8988T (cell line): Measurements from ENCODE around the gene VAPA.
A peak's percentile ranks its signal among the peaks of the same experiment; 100 is the strongest.

ENCODE experiments used
- DNase-seq: peaks from one replicate; pipeline ENCODE4 v3.0.0; 2011

The VAPA gene

DNA sequence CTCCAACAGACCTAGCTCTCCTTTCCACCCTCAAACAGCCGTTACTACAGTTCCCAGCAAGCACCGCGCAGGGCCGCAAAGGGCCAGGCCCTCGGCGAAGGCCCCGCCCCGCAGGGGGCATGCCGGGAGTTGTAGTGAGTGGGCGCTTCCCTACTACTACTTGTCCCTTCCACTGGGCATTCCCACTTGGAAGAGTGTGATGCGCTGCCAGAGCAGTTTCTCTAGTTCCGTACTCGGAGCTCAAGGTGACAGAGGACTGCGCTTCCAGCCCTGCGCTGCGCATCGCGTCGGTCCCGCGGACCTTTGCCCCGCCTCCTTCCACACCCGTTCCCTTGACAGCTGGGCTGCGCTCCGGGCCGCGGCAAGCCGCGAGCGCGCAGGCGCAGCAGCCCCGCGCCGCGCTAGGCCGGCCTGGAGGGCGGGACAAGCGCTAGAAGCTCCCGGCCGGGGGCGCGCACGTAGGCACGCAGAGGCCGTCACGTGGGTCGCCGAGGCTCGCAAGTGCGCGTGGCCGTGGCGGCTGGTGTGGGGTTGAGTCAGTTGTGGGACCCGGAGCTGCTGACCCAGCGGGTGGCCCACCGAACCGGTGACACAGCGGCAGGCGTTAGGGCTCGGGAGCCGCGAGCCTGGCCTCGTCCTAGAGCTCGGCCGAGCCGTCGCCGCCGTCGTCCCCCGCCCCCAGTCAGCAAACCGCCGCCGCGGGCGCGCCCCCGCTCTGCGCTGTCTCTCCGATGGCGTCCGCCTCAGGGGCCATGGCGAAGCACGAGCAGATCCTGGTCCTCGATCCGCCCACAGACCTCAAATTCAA is at the start of gene VAPA:
Gene VAPA (plus strand): TSS at position 491 of the 808 bp plus-strand sequence. CDS start 241 bp downstream, at position 732.
- peak; percentile 95 for DNase-seq

GRCh38 chr18:9865764-9866490 is 47.9 kb upstream of the VAPA start:
- no peak for DNase-seq

GRCh38 chr18:9866627-9867026 is 47.2 kb upstream of the VAPA start:
- DNase-seq: no peak

- DNase-seq: no peak
These were observed 46.7 kb upstream of the VAPA start for GRCh38 chr18:9867071-9867594.

DNA sequence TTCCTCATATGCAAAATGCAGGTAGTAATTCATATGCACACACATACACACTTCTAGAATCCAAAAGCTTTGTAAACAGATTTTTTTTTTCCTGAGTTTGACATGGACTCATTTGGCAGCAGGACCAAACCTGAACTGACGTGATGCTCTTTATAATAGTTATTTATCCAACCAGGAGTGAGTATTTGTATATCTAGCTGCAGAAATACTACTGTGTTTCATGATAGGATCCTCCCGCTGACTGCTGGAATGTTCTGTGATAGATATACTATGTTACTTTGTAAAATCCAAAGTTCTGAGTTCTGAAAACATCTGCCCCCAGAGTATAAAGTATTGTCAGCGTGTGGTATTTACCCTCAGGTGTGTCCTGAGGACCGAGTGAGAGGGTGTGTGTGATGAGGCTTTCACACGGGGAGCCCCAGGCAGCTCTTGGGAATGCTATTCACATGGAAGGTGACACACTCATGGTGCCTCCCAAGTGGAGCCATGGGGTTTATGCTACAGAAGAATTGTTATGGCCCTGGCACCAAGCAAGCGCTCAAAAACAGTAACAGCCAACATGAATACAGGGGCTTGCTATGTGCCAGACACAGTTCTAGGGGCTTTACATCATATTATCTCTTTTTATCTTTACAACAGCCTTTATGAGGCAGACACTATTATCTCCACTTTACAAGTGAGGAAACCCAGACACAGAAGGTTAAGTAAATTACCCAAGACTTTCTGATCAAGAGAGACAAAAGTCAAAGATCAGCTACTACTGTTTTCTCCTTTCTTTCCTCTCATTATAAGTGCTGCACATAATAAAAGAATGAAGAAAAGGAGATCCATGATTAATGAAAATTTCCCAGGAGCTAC is 44.7 kb upstream of the VAPA start:
- DNase-seq: no peak

GRCh38 chr18:9869715-9870430 is 43.9 kb upstream of the VAPA start:
- no peak for DNase-seq

GRCh38 chr18:9870431-9871008 is 43.3 kb upstream of the VAPA start:
- DNase-seq: no peak

DNA sequence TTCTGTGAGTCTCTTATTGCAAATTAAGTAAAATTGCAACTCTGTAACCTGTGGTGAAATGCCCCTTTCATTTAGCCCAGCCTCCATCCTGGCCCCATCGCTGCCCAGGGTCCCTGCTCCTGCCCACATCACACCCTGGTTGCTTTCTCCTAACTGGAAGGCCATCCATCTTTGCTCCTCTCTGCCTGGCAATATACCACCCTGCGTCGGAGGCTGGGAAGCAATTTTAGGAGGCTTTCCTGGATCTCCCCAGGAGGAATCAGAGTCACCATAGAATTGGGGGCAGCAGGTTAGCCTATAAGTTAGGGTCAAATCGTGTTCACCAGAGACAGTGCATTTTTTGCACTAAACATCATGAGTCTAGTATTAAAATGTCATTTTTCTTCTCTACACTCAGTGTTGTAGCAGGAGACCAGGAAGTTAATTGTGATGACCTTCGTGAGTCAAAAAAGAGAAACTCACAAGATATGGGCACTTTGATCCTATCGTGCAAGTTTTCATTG is 42.5 kb upstream of the VAPA start:
- no peak for DNase-seq

GRCh38 chr18:9872823-9873222 is 41.0 kb upstream of the VAPA start:
- DNase-seq: no peak

- DNase-seq: no peak
These were observed 39.1 kb upstream of the VAPA start for GRCh38 chr18:9874728-9875127.

DNA sequence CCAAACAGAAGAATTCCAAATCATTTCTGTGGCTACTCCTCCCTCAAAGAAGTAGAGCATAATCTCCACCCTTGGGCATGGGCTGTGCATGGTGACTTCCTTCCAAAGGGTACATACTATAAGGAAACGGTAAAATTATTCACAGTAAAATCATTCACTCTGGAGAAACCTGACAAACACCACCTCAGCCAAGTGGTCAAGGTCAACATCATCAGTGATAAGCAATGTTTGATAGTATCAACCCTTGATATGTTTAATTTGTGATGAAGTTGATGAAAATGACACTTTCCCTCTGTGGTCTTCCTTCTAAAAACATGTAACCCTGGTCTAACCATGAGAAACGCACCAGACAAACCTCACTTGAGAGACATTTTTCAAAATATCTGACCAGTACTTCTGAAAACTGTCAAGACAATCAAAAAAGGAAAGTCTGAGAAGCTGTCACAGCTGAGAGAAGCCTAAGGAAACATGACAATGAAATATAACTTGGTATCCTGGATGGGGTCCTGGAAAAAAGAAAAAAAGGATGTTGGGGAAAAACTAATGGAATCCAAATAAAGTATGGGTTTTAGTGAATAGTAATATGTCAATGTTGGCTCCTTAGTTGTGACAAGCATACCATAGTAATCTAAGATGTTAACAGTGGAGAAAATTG is 37.5 kb upstream of the VAPA start:
- no peak for DNase-seq

DNA sequence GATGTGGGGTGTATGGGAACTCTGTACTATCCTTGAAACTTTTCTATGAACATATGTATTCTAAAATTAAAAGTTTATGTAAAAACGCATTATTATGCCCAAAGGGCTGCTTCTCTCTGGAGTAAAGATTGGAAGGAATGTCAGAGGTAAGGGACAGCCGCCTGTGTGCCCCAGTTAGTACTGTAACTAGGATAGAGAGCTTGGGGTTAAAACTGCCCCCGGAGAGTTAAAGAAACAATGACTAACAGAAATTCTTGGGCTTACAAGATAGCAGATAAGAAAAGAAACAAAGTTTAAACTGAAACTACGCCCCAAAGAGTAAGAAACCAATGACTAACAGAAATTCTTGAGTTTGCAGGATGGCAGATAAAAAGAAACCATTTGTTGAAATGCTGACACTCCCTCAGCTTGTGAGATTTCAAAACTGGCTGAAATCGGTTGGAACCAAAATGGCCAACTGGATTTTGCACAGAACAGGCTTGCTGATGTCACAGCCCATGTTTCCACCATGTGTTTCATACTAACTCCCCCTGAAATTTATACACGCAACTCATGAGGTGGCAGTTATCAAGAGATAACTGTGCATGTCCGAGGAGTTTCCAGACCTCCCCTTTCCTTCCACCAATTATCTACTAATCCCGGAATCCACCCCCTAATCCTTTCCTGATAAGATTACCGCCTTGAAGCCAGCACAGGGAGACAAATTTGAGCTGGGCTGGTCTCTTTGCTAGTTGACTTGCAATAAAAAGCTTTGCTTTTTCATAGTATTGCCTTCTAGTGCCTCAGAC is 36.8 kb upstream of the VAPA start:
- DNase-seq: no peak

- no peak for DNase-seq
These were observed 36.2 kb upstream of the VAPA start for GRCh38 chr18:9877655-9878014.

DNA sequence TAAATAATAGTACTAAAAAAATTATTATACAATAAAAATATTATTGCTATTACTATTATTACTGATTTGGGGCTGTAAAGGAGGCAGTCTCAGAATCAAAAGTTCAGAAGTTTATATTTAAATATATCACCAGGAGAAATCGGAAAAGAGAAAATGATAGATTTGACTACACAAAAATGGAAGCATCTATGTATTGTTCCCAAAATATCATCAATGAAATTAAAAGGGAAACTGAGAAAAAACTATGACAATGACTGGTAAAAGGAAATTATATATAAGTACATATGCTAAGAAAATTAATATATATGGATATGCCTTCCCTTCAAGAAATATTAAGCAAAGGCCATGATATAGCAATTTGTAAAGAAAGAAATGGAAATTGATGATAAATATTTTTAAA is 35.7 kb upstream of the VAPA start:
- no peak for DNase-seq

- no peak for DNase-seq
These were observed 35.0 kb upstream of the VAPA start for GRCh38 chr18:9878783-9879242.

GRCh38 chr18:9884090-9884489 is 29.7 kb upstream of the VAPA start:
- DNase-seq: no peak

DNA sequence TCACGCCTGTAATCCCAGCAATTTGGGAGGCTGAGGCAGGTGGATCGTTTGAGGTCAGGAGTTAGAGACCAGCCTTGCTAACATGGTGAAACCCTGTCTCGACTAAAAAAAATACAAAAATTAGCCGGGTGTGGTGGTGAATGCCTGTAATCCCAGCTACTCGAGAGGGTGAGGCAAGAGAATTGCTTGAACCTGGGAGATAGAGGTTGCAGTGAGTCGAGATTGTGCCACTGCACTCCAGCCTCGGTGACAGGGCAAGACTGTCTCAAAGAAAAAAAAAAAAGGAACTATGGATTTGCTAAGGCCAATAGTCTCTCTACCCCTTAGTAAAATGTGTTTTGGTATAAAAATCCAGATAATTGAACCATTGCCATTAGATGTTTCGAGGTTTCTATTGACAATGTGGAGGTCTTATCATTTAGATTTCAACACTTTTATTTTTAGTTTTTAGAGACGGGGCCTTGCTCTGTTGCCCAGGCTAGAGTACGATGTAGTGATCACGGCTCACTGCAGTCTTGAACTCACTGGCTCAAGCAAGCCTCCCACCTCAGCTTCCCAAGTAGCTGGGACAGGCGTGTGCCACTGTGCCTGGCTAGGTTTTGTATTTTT is 29.2 kb upstream of the VAPA start:
- DNase-seq: no peak

DNA sequence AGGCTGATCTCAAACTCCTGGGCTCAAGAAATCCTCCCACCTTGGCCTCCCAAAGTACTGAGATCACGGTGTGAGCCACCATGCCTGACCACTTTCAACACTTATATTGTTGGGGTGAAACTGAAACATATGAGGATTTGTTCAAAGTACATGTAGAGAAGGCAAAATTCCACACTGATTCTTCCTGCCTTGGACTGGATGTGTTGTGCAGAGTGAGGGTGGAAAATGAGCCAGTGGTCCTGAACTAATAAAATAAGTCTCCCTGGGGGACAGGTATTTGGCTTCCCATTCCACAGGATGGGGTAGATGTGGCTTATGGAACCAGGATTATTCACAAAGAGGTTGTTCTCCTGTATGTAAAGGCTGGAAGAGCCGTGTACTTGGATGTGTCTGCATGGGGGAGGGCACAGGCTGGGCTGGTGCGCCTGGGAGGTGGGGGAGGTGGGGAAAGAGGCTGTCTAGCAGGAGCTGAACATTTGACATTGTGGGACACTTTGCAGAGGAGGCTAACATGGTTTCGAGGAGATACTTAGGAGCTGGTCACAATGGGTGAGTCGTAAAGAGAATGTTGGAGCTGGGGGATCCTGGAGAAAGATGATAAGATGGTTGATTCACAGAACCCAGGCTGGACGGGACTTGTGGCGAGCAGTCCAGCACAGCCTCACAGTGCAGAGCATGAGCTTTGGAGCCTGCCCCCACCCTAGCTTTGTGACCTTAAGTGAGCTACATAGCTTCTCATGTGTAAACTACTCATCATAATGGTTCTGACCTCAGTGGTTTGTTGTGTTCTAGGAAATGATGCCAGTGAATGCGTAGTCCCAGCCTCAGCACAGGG is 28.4 kb upstream of the VAPA start, which contains the start of gene TXNDC2:
Gene TXNDC2 (plus strand): TSS at position 804 of the 835 bp plus-strand sequence. CDS start 708 bp downstream, outside the sequence.
- no peak for DNase-seq

- DNase-seq: no peak
These were observed 27.8 kb upstream of the VAPA start for GRCh38 chr18:9886005-9886348.
